HG02840 (cell line): Measurements from ENCODE around the gene ELAVL4.

ENCODE experiments used
- ATAC-seq: cut with Tn5 transposase; IDR thresholded peaks from one replicate; pipeline ENCODE4 v1.9.1; 2021; ENCODE audit warnings: mild to moderate bottlenecking, moderate library complexity, moderate number of reproducible peaks; ENCODE audit not compliant: unreplicated experiment, low FRiP score

ELAVL4 gene

GRCh38 chr1:50236656-50237055, 127.9 kb downstream of the ELAVL4 start:
- ATAC-seq: no peak

DNA sequence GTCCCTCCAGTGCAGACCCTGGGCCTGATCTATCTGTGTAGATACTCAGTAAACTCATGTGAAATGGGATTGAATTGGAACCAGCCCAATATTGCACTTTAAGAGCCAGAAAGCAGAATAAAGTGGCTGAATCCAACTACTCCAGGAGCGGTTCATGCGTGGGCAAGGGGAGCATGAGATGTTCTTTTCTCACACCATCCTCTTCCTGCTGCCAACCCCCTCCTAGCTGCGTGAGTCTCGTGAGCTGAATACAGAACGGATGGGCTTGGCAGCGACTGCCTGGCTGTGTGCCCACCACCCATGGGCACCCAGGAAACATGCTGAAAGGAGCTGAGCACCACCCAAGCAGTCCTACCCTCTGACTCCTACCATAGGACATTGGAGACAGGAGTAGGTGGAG, 128.3 kb downstream of the ELAVL4 start:
- ATAC-seq: no peak

GRCh38 chr1:50243939-50244338, 135.2 kb downstream of the ELAVL4 start:
- ATAC-seq: no peak

- no peak for ATAC-seq
Measured at GRCh38 chr1:50246869-50247268, 138.1 kb downstream of the ELAVL4 start.

DNA sequence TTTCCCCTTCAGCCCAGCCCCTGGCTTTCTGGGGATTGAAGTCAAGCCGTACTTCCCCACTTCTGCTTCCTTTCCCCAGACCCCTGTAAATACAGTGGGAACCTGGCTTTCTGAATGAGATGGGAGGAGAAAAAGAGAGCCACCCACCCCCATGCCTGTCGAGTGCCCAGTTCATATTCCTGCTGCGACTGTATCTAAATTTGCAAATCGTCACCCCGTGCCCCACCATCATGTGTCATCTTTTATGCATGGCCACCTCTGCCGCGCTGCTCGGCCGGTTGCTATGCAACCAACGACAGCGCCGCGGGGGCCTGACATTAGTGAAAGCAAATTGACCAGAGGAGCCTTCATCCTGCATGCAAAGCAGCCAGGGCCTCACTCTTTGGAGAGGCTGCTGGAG, 143.0 kb downstream of the ELAVL4 start:
- no peak for ATAC-seq

GRCh38 chr1:50252196-50252595, 143.5 kb downstream of the ELAVL4 start:
- ATAC-seq: no peak
